ENCODE data around the gene AGAP1.

Gene AGAP1

GRCh38 chr2:235836491-235836911 is 342.7 kb downstream of the AGAP1 start:
- WGBS (ENCODE audit: insufficient coverage, insufficient read length): no CpG with 5 or more reads among the region's 7 CpGs
- no peaks in the 10 kb centered on the region for H3K27me3 ChIP-seq (ENCODE audit: control insufficient read depth, insufficient read depth, low read length)
- DNase-seq (ENCODE audit: low read depth, low spot score): no peak

GRCh38 chr2:235839226-235839625 is 345.4 kb downstream of the AGAP1 start:
- WGBS (ENCODE audit: insufficient coverage, insufficient read length): no CpG with 5 or more reads among the region's 11 CpGs
- Histone ChIP-seq H3K4me3 (ENCODE audit: low read length) (no peak overlapping the region), H3K4me1 (ENCODE audit: control insufficient read depth, insufficient read depth, low read length) (no peaks in the 10 kb centered on the region; the same call in 1 of the 2 replicates), H3K9me3 (ENCODE audit: control insufficient read depth, insufficient read depth, low read length) (no peaks in the 10 kb centered on the region; the same call in 1 of the 2 replicates), H3K27ac (ENCODE audit: low read length) (no peak overlapping the region), H3K36me3 (ENCODE audit: control insufficient read depth, insufficient read depth, low read length) (no peaks in the 10 kb centered on the region), H3K27me3 (ENCODE audit: control insufficient read depth, insufficient read depth, low read length) (no peaks in the 10 kb centered on the region)
- no peak for DNase-seq (ENCODE audit: low read depth, low spot score)

More at GRCh38 chr2:235836491-235836911, 342.7 kb downstream of the AGAP1 start:
- no peak overlapping the region for H3K4me3 ChIP-seq (ENCODE audit: low read length)
- no peak overlapping the region for H3K27ac ChIP-seq (ENCODE audit: low read length)
- no peaks in the 10 kb centered on the region for H3K36me3 ChIP-seq (ENCODE audit: control insufficient read depth, insufficient read depth, low read length)
- H3K9me3 ChIP-seq (ENCODE audit: control insufficient read depth, insufficient read depth, low read length): no peaks in the 10 kb centered on the region
- H3K4me1 ChIP-seq (ENCODE audit: control insufficient read depth, insufficient read depth, low read length): no peaks in the 10 kb centered on the region; the same call in 1 of the 2 replicates

GRCh38 chr2:235839974-235840373 is 346.1 kb downstream of the AGAP1 start:
- WGBS (ENCODE audit: insufficient coverage, insufficient read length): no CpG with 5 or more reads among the region's 4 CpGs
- Histone ChIP-seq H3K4me1 (ENCODE audit: control insufficient read depth, insufficient read depth, low read length) (no peaks in the 10 kb centered on the region; the same call in 1 of the 2 replicates), H3K27ac (ENCODE audit: low read length) (no peak overlapping the region), H3K4me3 (ENCODE audit: low read length) (no peak overlapping the region), H3K27me3 (ENCODE audit: control insufficient read depth, insufficient read depth, low read length) (no peaks in the 10 kb centered on the region), H3K9me3 (ENCODE audit: control insufficient read depth, insufficient read depth, low read length) (no peaks in the 10 kb centered on the region; the same call in 1 of the 2 replicates), H3K36me3 (ENCODE audit: control insufficient read depth, insufficient read depth, low read length) (no peaks in the 10 kb centered on the region)
- no peak for DNase-seq (ENCODE audit: low read depth, low spot score)

- no peaks in the 10 kb centered on the region for H3K36me3 ChIP-seq (ENCODE audit: control insufficient read depth, insufficient read depth, low read length)
- DNase-seq (ENCODE audit: low read depth, low spot score): no peak
- no peaks in the 10 kb centered on the region; the same call in 1 of the 2 replicates for H3K9me3 ChIP-seq (ENCODE audit: control insufficient read depth, insufficient read depth, low read length)
- H3K4me1 ChIP-seq (ENCODE audit: control insufficient read depth, insufficient read depth, low read length): no peaks in the 10 kb centered on the region; the same call in 1 of the 2 replicates
- no peaks in the 10 kb centered on the region for H3K27me3 ChIP-seq (ENCODE audit: control insufficient read depth, insufficient read depth, low read length)
- no peak overlapping the region for H3K27ac ChIP-seq (ENCODE audit: low read length)
- no CpG with 5 or more reads among the region's 13 CpGs for WGBS (ENCODE audit: insufficient coverage, insufficient read length)
- H3K4me3 ChIP-seq (ENCODE audit: low read length): no peak overlapping the region
Measured at GRCh38 chr2:235841863-235842262, 348.0 kb downstream of the AGAP1 start.

GRCh38 chr2:235842941-235843340 is 349.1 kb downstream of the AGAP1 start:
- Histone ChIP-seq H3K36me3 (ENCODE audit: control insufficient read depth, insufficient read depth, low read length) (no peaks in the 10 kb centered on the region), H3K4me3 (ENCODE audit: low read length) (no peak overlapping the region), H3K9me3 (ENCODE audit: control insufficient read depth, insufficient read depth, low read length) (no peaks in the 10 kb centered on the region; the same call in 1 of the 2 replicates), H3K27ac (ENCODE audit: low read length) (no peak overlapping the region), H3K4me1 (ENCODE audit: control insufficient read depth, insufficient read depth, low read length) (no peaks in the 10 kb centered on the region; the same call in 1 of the 2 replicates), H3K27me3 (ENCODE audit: control insufficient read depth, insufficient read depth, low read length) (no peaks in the 10 kb centered on the region)
- WGBS (ENCODE audit: insufficient coverage, insufficient read length): no CpG with 5 or more reads among the region's 13 CpGs
- no peak for DNase-seq (ENCODE audit: low read depth, low spot score)

GRCh38 chr2:235843591-235844395 is 349.9 kb downstream of the AGAP1 start:
- no peak overlapping the region for H3K27ac ChIP-seq (ENCODE audit: low read length)
- no CpG with 5 or more reads among the region's 12 CpGs for WGBS (ENCODE audit: insufficient coverage, insufficient read length)
- no peaks in the 10 kb centered on the region; the same call in 1 of the 2 replicates for H3K4me1 ChIP-seq (ENCODE audit: control insufficient read depth, insufficient read depth, low read length)
- H3K4me3 ChIP-seq (ENCODE audit: low read length): no peak overlapping the region
- no peak for DNase-seq (ENCODE audit: low read depth, low spot score)
- H3K9me3 ChIP-seq (ENCODE audit: control insufficient read depth, insufficient read depth, low read length): no peaks in the 10 kb centered on the region; the same call in 1 of the 2 replicates
- H3K36me3 ChIP-seq (ENCODE audit: control insufficient read depth, insufficient read depth, low read length): no peaks in the 10 kb centered on the region
- no peaks in the 10 kb centered on the region for H3K27me3 ChIP-seq (ENCODE audit: control insufficient read depth, insufficient read depth, low read length)

GRCh38 chr2:235844561-235844960 is 350.7 kb downstream of the AGAP1 start:
- no peaks in the 10 kb centered on the region for H3K36me3 ChIP-seq (ENCODE audit: control insufficient read depth, insufficient read depth, low read length)
- H3K27me3 ChIP-seq (ENCODE audit: control insufficient read depth, insufficient read depth, low read length): no peaks in the 10 kb centered on the region
- H3K4me1 ChIP-seq (ENCODE audit: control insufficient read depth, insufficient read depth, low read length): no peaks in the 10 kb centered on the region; the same call in 1 of the 2 replicates
- no peak overlapping the region for H3K4me3 ChIP-seq (ENCODE audit: low read length)
- no peak for DNase-seq (ENCODE audit: low read depth, low spot score)
- H3K9me3 ChIP-seq (ENCODE audit: control insufficient read depth, insufficient read depth, low read length): no peaks in the 10 kb centered on the region; the same call in 1 of the 2 replicates
- no peak overlapping the region for H3K27ac ChIP-seq (ENCODE audit: low read length)
- no CpG with 5 or more reads among the region's 8 CpGs for WGBS (ENCODE audit: insufficient coverage, insufficient read length)

- Histone ChIP-seq H3K9me3 (ENCODE audit: control insufficient read depth, insufficient read depth, low read length) (no peaks in the 10 kb centered on the region; the same call in 1 of the 2 replicates), H3K36me3 (ENCODE audit: control insufficient read depth, insufficient read depth, low read length) (no peaks in the 10 kb centered on the region), H3K27me3 (ENCODE audit: control insufficient read depth, insufficient read depth, low read length) (no peaks in the 10 kb centered on the region), H3K4me1 (ENCODE audit: control insufficient read depth, insufficient read depth, low read length) (no peaks in the 10 kb centered on the region; the same call in 1 of the 2 replicates), H3K27ac (ENCODE audit: low read length) (no peak overlapping the region), H3K4me3 (ENCODE audit: low read length) (no peak overlapping the region)
- DNase-seq (ENCODE audit: low read depth, low spot score): no peak
- WGBS (ENCODE audit: insufficient coverage, insufficient read length): no CpG with 5 or more reads among the region's 6 CpGs
Measured at GRCh38 chr2:235845245-235845644, 351.4 kb downstream of the AGAP1 start.

GRCh38 chr2:235847576-235847975 is 353.7 kb downstream of the AGAP1 start:
- no peaks in the 10 kb centered on the region for H3K4me1 ChIP-seq (ENCODE audit: control insufficient read depth, insufficient read depth, low read length)
- WGBS (ENCODE audit: insufficient coverage, insufficient read length): no CpG with 5 or more reads among the region's 11 CpGs
- DNase-seq (ENCODE audit: low read depth, low spot score): no peak
- H3K27ac ChIP-seq (ENCODE audit: low read length): no peak overlapping the region
- H3K4me3 ChIP-seq (ENCODE audit: low read length): no peak overlapping the region
- H3K36me3 ChIP-seq (ENCODE audit: control insufficient read depth, insufficient read depth, low read length): no peaks in the 10 kb centered on the region
- H3K9me3 ChIP-seq (ENCODE audit: control insufficient read depth, insufficient read depth, low read length): no peaks in the 10 kb centered on the region
- no peaks in the 10 kb centered on the region for H3K27me3 ChIP-seq (ENCODE audit: control insufficient read depth, insufficient read depth, low read length)

GRCh38 chr2:235848055-235848454 is 354.2 kb downstream of the AGAP1 start:
- Histone ChIP-seq H3K27me3 (ENCODE audit: control insufficient read depth, insufficient read depth, low read length) (no peaks in the 10 kb centered on the region), H3K4me1 (ENCODE audit: control insufficient read depth, insufficient read depth, low read length) (no peaks in the 10 kb centered on the region), H3K9me3 (ENCODE audit: control insufficient read depth, insufficient read depth, low read length) (no peaks in the 10 kb centered on the region), H3K36me3 (ENCODE audit: control insufficient read depth, insufficient read depth, low read length) (no peaks in the 10 kb centered on the region), H3K4me3 (ENCODE audit: low read length) (no peak overlapping the region), H3K27ac (ENCODE audit: low read length) (no peak overlapping the region)
- no peak for DNase-seq (ENCODE audit: low read depth, low spot score)
- no CpG with 5 or more reads among the region's 4 CpGs for WGBS (ENCODE audit: insufficient coverage, insufficient read length)

Data from iPS DF 6.9 (cell line).